Activated CD8-positive, alpha-beta T cell treated with anti-CD3 and anti-CD28 coated beads for 36 hours (primary cell): ENCODE results near the gene SPPL3. TPM values are rescaled to one million over a fixed set of nuclear protein-coding genes. Genes with fewer than 3 reads are reported as not detected.
A peak's percentile ranks its signal among the peaks of the same experiment; 100 is the strongest.

Experiments
- ATAC-seq: fragments of 200-7000 bp; cut with Tn5 transposase; one replicate; pipeline ENCODE4 v1.10.0; 2021; ENCODE audit warnings: mild to moderate bottlenecking, moderate library complexity
- CTCF ChIA-PET: fragments of 350-600 bp; sonication (Branson Sonifier 250); formaldehyde crosslinking; loops from one replicate; lab custom pipeline; 2021; ENCODE audit warnings: antibody characterized with exemption; lab: Charles Lee
- POLR2A ChIA-PET: fragments of 350-600 bp; sonication (Branson Sonifier 250); formaldehyde crosslinking; loops from one replicate; lab custom pipeline; 2021; ENCODE audit warnings: antibody characterized with exemption; lab: Charles Lee
- DNase-seq: peaks from one replicate; pipeline ENCODE4 v3.0.0-alpha.2; 2020
- H3K27ac Mint-ChIP-seq: one replicate; pipeline ENCODE4 v1.8.0; 2021; ENCODE audit warnings: mild to moderate bottlenecking, mixed read lengths
- H3K27me3 Mint-ChIP-seq: one replicate; pipeline ENCODE4 v1.8.0; 2021; ENCODE audit warnings: mixed read lengths
- H3K36me3 Mint-ChIP-seq: one replicate; pipeline ENCODE4 v1.8.0; 2021; ENCODE audit warnings: low read depth, mixed read lengths
- H3K4me1 Mint-ChIP-seq: one replicate; pipeline ENCODE4 v1.8.0; 2021; ENCODE audit warnings: low read depth, mixed read lengths
- H3K4me3 Mint-ChIP-seq: one replicate; pipeline ENCODE4 v1.8.0; 2021; ENCODE audit warnings: mild to moderate bottlenecking, moderate library complexity, mixed read lengths
- H3K9me3 Mint-ChIP-seq: one replicate; pipeline ENCODE4 v1.8.0; 2021; ENCODE audit warnings: mixed read lengths
- CTCF ChIP-seq: fragments of 200-600 bp; IDR thresholded peaks from one replicate; pipeline ENCODE4 v1.8.0; 2022; ENCODE audit warnings: antibody characterized with exemption, mild to moderate bottlenecking
- intact Hi-C: fragments of 100-400 bp; cut with micrococcal nuclease; formaldehyde crosslinking; loops from one replicate; pipeline ENCODE4 v1.10.0; 2022
- total RNA-seq, 2 experiments: library from RNA; stranded (reverse); gene quantifications; one replicate each; pipeline ENCODE4 v1.2.3, GENCODE V29; 2021

SPPL3 gene
- total RNA-seq, 2 experiments from 2014 or later: 19.8 to 20.8 TPM

DNA sequence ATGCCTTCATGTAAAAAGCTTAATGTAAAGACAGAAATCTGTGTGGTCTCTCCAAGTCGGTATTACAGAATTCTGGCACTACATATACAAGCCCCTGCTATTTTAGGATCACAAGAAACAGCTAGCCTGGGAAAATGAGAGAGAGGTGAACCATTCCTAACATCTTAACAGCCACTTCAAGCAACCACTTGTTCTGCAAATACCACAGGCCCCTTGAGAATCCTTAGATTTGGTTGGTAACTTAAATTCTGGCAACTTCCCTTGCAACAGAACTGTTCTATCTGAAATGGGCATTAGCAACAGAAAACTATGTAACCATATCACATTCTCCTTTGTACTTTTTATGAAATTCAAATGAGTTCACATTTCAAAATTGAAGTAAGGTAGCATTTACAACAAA, 68.5 kb downstream of the SPPL3 start:
- Mint-ChIP-seq H3K4me1 (peaks cover 56% of the 10 kb centered on the region), H3K9me3 (no peaks in the 10 kb centered on the region), H3K36me3 (peaks cover 2% of the 10 kb centered on the region), H3K27me3 (no peaks in the 10 kb centered on the region), H3K4me3 (no peak overlapping the region), H3K27ac (peak overlapping the region; percentile 16)
- intact Hi-C loops: no loop called here
- ChIA-PET POLR2A (interaction anchor here (1.1 kb wide), 1 partner anchor 15 kb away, joined by 3 read pairs; no protein-coding TSS in a partner anchor), CTCF (interaction anchor here (0.7 to 1.7 kb wide), 6 partner anchors 16 to 189 kb away, joined by 3 to 4 read pairs (median 4); no protein-coding TSS in a partner anchor)
- DNase-seq: no peak
- no peak for ATAC-seq
- TF ChIP-seq CTCF: no peak

DNA sequence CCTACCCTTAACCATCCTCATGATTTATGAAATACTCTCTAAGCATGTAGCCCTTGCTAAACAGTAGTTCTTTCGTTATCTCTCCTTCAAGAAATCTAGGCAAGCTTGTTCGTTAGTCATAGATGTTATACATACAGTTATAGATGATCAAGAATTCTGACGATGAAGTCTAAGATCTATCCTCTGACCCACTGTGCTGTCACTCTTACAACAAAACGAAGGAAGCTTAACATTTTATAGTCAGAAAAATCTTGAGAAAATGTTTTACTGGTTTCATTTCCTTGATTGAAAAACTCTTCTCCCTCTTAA, 68.9 kb downstream of the SPPL3 start:
- peak overlapping the region; percentile 25 for H3K4me3 Mint-ChIP-seq

DNA sequence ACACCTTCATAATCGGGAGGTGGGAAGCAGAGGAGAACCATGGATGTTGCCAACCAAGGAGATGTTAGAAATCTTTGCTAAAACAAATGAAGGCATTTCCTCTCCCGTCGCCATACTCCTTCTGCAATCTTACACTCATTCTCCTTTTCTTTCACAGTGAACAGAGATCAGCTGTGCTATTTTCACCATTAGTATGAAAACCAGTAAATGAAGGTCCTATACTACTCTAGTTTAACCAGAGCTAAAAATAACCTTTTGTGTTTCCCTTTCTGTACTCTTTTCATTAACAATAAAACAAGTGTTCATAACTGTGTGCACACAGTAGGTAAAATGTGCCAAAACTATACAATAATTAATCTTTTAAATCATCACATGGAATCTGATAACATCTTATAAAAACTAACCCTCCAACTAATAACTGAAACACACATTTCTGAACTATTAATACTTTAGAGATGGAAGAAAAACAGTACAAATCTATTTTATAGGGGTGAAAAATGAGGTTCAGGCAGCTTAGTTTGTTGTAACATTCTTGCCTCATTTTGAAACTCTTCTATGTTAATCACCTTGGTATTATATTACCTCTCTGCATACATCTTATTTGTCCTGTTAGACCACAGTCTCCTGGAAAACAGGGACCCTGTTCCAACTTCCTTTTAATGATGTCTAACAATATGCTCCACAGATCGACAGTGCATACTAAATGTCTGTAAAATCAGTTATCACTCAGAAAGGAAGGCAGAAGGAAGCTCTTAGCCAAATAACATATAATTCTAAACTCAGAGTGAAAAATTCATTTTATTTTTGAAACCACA, 69.5 kb downstream of the SPPL3 start:
- peak overlapping the region; percentile 75 for H3K27ac Mint-ChIP-seq
- H3K9me3 Mint-ChIP-seq: no peaks in the 10 kb centered on the region
- peaks cover 61% of the 10 kb centered on the region for H3K4me1 Mint-ChIP-seq
- POLR2A ChIA-PET: interaction anchor here (0.8 to 1.2 kb wide), 4 partner anchors 14 to 543 kb away, joined by 3 read pairs; partner anchors contain the start of gene RNU4-2
- no peaks in the 10 kb centered on the region for H3K27me3 Mint-ChIP-seq
- CTCF ChIA-PET: interaction anchor here (0.7 to 1.7 kb wide), 7 partner anchors 10 to 188 kb away, joined by 3 to 4 read pairs (median 4); no protein-coding TSS in a partner anchor
- peak overlapping the region; percentile 25 for H3K4me3 Mint-ChIP-seq
- no peaks in the 10 kb centered on the region for H3K36me3 Mint-ChIP-seq
- ATAC-seq (no peak), DNase-seq (no peak)
- TF ChIP-seq CTCF: no peak
- intact Hi-C loops: no loop called here

More for the DNA sequence above, 68.9 kb downstream of the SPPL3 start:
- POLR2A ChIA-PET: interaction anchor here (0.8 to 1.1 kb wide), 2 partner anchors 15 to 68 kb away, joined by 3 read pairs; no protein-coding TSS in a partner anchor
- peak; percentile 49 for ATAC-seq
- peaks cover 1% of the 10 kb centered on the region for H3K36me3 Mint-ChIP-seq
- intact Hi-C loops: no loop called here
- H3K4me1 Mint-ChIP-seq: peaks cover 57% of the 10 kb centered on the region
- TF ChIP-seq CTCF: no peak
- no peaks in the 10 kb centered on the region for H3K9me3 Mint-ChIP-seq
- H3K27me3 Mint-ChIP-seq: no peaks in the 10 kb centered on the region
- H3K27ac Mint-ChIP-seq: peak overlapping the region; percentile 75
- CTCF ChIA-PET: interaction anchor here (0.7 to 1.7 kb wide), 7 partner anchors 11 to 189 kb away, joined by 3 to 4 read pairs (median 4); no protein-coding TSS in a partner anchor
- DNase-seq: no peak

- H3K27me3 Mint-ChIP-seq: no peaks in the 10 kb centered on the region
- no peak for TF ChIP-seq CTCF
- intact Hi-C loops: no loop called here
- H3K4me1 Mint-ChIP-seq: peaks cover 64% of the 10 kb centered on the region
- peak overlapping the region; percentile 75 for H3K27ac Mint-ChIP-seq
- POLR2A ChIA-PET: interaction anchor here (1.0 to 1.2 kb wide), 2 partner anchors 36 to 542 kb away, joined by 3 read pairs; partner anchors contain the start of gene RNU4-2
- CTCF ChIA-PET: no interaction called here
- DNase-seq (peak; percentile 23), ATAC-seq (peak; percentile 82)
- H3K36me3 Mint-ChIP-seq: peaks cover 2% of the 10 kb centered on the region
- no peaks in the 10 kb centered on the region for H3K9me3 Mint-ChIP-seq
- no peak overlapping the region for H3K4me3 Mint-ChIP-seq
Observed at GRCh38 chr12:120833849-120834248, 70.3 kb downstream of the SPPL3 start.

GRCh38 chr12:120832737-120833136, 71.4 kb downstream of the SPPL3 start:
- peaks cover 2% of the 10 kb centered on the region for H3K36me3 Mint-ChIP-seq
- CTCF ChIA-PET: interaction anchor here (0.7 to 1.5 kb wide), 2 partner anchors 186 to 207 kb away, joined by 3 read pairs; no protein-coding TSS in a partner anchor

More at GRCh38 chr12:120832737-120833136, 71.4 kb downstream of the SPPL3 start:
- no peak for TF ChIP-seq CTCF
- POLR2A ChIA-PET: interaction anchor here (0.5 kb wide), 1 partner anchor 39 kb away, joined by 3 read pairs; no protein-coding TSS in a partner anchor
- Mint-ChIP-seq H3K9me3 (no peaks in the 10 kb centered on the region), H3K27ac (no peak overlapping the region), H3K4me3 (no peak overlapping the region), H3K27me3 (no peaks in the 10 kb centered on the region), H3K4me1 (peaks cover 70% of the 10 kb centered on the region)
- ATAC-seq: no peak
- intact Hi-C loops: no loop called here
- DNase-seq: no peak
